Measurements from ENCODE around the gene GMDS.

- TF ChIP-seq, protein P1, sequence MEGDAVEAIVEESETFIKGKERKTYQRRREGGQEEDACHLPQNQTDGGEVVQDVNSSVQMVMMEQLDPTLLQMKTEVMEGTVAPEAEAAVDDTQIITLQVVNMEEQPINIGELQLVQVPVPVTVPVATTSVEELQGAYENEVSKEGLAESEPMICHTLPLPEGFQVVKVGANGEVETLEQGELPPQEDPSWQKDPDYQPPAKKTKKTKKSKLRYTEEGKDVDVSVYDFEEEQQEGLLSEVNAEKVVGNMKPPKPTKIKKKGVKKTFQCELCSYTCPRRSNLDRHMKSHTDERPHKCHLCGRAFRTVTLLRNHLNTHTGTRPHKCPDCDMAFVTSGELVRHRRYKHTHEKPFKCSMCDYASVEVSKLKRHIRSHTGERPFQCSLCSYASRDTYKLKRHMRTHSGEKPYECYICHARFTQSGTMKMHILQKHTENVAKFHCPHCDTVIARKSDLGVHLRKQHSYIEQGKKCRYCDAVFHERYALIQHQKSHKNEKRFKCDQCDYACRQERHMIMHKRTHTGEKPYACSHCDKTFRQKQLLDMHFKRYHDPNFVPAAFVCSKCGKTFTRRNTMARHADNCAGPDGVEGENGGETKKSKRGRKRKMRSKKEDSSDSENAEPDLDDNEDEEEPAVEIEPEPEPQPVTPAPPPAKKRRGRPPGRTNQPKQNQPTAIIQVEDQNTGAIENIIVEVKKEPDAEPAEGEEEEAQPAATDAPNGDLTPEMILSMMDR (optimal IDR thresholded peaks at IDR 0.05 in 1 of 3, IDR thresholded peaks at IDR 0.05 in 1 of 3, conservative IDR thresholded peaks at IDR 0.05 in 1 of 3; ENCODE audit: extremely low read depth in 1 of 3, insufficient read depth in 2 of 3, low read length in 3 of 3), result no peak
- TF ChIP-seq EZH2 (IDR thresholded peaks at IDR 0.05; ENCODE audit: low read length), result no peak
Observed at GRCh38 chr6:1720620-1721322, 524.6 kb downstream of the GMDS start.

All from keratinocyte (primary cell).